Heart right ventricle (tissue), 16 donors: ENCODE data around the gene LHX4. TPM values are rescaled to one million over a fixed set of nuclear protein-coding genes. Genes with fewer than 3 reads are reported as not detected.

Experiments used
- ATAC-seq, 8 donors: fragments of 200-7000 bp; cut with Tn5 transposase; one replicate each; pipeline ENCODE4 v1.9.1; 2020; ENCODE audit warnings: mild to moderate bottlenecking in 8 of 8, moderate library complexity in 8 of 8, moderate number of reproducible peaks in 1 of 8
- DNase-seq, 2 donors: peaks; one replicate each; pipeline ENCODE4 v3.0.0-alpha.2; 2020
- H3K27ac ChIP-seq, 10 donors: fragments of 200-600 bp; sonication (generic) in 2 of 10; one replicate each; pipeline versions ENCODE4 v1.5.0 to v1.8.0; 2020 to 2022; ENCODE audit warnings: mild to moderate bottlenecking in 3 of 10
- H3K27me3 ChIP-seq, 7 donors: fragments of 200-600 bp; one replicate each; pipeline ENCODE4 v1.8.0; 2021 to 2022; ENCODE audit warnings: mild to moderate bottlenecking in 2 of 7
- H3K36me3 ChIP-seq, 9 donors: fragments of 200-600 bp; sonication (generic) in 1 of 9; one replicate each; pipeline versions ENCODE4 v1.5.0 to v1.8.0; 2020 to 2022; ENCODE audit warnings: mild to moderate bottlenecking in 2 of 9
- H3K4me1 ChIP-seq, 9 donors: fragments of 200-600 bp; sonication (generic) in 1 of 9; one replicate each; pipeline versions ENCODE4 v1.5.0 to v1.8.0; 2020 to 2022; ENCODE audit warnings: mild to moderate bottlenecking in 4 of 9
- H3K4me3 ChIP-seq, 10 donors: fragments of 200-600 bp; sonication (generic) in 2 of 10; one replicate each; pipeline versions ENCODE4 v1.5.0 to v1.8.0; 2020 to 2022; ENCODE audit warnings: mild to moderate bottlenecking in 7 of 10, moderate library complexity in 2 of 10
- H3K9me3 ChIP-seq, 11 donors: fragments of 200-600 bp in 10 of 11; sonication (generic) in 2 of 11; one replicate each; pipeline versions ENCODE4 v1.5.0 to v1.8.0; 2013 to 2022; ENCODE audit warnings: mild to moderate bottlenecking in 2 of 11, control low read depth in 1 of 11, moderate library complexity in 1 of 11
- WGBS, 2 donors: extraction: QIAGEN DNeasy Blood & Tissue Kit; methylation state at CpG; one replicate each; pipeline ENCODE4 v1.1.7; 2013; ENCODE audit warnings: inconsistent platforms in 1 of 2; 5-methylcytosine and 5-hydroxymethylcytosine counted together
- intact Hi-C, 10 donors: fragments of 100-400 bp; cut with DNase I; formaldehyde crosslinking; loops; one replicate each; pipeline versions ENCODE4 v1.11.1 to v1.14.2; 2022
- polyA plus RNA-seq, 2 donors: library from polyadenylated mRNA; stranded (reverse); fragments of 200-250 nt; gene quantifications; one replicate each; pipeline ENCODE4 v1.2.3, GENCODE V29; 2013
- total RNA-seq, 10 donors: library from RNA; stranded (reverse); fragmentation: NEBNext Ultra II Directional in 3 of 10; extraction: Animal tissue kit (Norgen Biotek cat#: 25700) in 3 of 10; gene quantifications; one replicate each; pipeline versions ENCODE4 v1.2.1 to v1.2.4, GENCODE V29; 2021 to 2023
- TF ChIP-seq, protein P1 (sequence below), 9 donors: fragments of 200-600 bp; sonication (generic) in 2 of 9; IDR thresholded peaks; one replicate each; pipeline versions ENCODE4 v1.5.0 to v1.8.0; 2021 to 2022; ENCODE audit warnings: antibody characterized with exemption in 9 of 9, mild to moderate bottlenecking in 5 of 9, moderate library complexity in 1 of 9
- donor health status: Arrhythmogenic right ventricular cardiomyopathy.
- donor health status: ischemic (EF 13 %, LVEDD 7.1; RV severe dilation, severe dysfunction).
- donor health status: healthy with polysubstance abuse.
- donor health status: DM: no; HTN: yes; CAD: no.
- donor health status: DM: no; HTN: no; CAD: no.
- donor health status: ischemic (EF 25% LVEDD 6.9; RV normal size, moderate dysfunction).
- donor health status: ischemic (EF 25% LVEDD 5.7; RV mildly dilated, moderate dysfunction).
- donor health status: healthy.
- donor health status: DM: yes; HTN: yes; CAD: no.
- donor health status: Ischemic cardiomyopathy.
- donor health status: ischemic (EF 35%, LVEDD 5.7; RV mildly dilated, moderate dysfunction).
- donor health status: nonischemic (EF 11% LVEDD 7.7; RV severe dilation, severe dysfunction).
- donor health status: DM: yes; HTN: yes; CAD: no.
- donor health status: PGD.
- donor health status: ischemic (EF 29% LVEDD 5.4; RV normal size, mild dysfunction).
- donor health status: nonischemic (EF 23%, LVEDD 6.1; RV moderate dilation, normal function).

The LHX4 gene
- total and polyA plus RNA-seq, 12 donors, result under 0.01 TPM; not detected in 11

DNA sequence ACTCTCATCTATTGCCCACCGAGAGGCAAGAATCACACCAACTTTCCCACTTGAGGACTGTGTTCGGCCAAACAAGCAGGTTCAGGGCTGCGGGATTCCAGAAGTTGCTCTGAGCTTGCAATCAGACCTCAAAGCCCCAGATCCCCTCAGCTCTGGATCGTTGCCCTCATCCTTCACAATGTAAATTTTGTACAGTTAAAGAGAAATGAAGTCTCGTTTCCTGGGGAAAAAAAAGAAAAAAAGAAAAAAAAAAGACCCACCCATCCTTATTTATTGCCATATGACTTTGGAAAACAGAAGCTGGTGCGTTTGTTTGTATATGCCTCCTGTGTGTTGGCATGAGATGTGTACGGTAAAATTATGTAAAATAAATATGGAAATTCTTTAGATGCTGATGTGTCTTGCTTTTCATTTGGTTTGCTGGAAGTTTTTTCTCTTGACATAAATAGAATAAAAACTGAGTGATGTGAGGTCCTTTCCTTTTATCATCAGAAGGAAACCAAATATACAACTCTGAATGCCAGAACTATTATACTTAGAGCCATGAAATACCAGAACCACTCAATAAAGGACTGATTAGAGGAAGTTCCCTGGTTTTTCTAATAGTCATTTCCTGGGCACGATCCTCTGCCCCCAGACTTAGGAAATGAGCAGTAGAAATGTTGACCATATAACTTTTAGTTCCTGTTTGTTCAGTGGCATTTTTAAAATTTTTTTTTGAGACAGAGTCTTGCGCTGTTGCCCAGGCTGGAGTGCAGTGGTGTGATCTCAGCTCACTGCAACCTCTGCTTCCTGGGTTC is 48.7 kb downstream of the LHX4 start:
- peaks cover 0 to 36% (median 7%) of the 10 kb centered on the region in 9 donors for H3K36me3 ChIP-seq
- peak in 7 of 8 donors; percentile 27 to 75 (median 63) for ATAC-seq

GRCh38 chr1:180279651-180280050 is 49.6 kb downstream of the LHX4 start:
- ATAC-seq, result no peak
- H3K4me3 ChIP-seq, result no peak overlapping the region

More for the DNA sequence above, 48.7 kb downstream of the LHX4 start:
- no peaks in the 10 kb centered on the region for H3K27me3 ChIP-seq
- intact Hi-C loops, result no loop called here
- TF ChIP-seq, protein P1, sequence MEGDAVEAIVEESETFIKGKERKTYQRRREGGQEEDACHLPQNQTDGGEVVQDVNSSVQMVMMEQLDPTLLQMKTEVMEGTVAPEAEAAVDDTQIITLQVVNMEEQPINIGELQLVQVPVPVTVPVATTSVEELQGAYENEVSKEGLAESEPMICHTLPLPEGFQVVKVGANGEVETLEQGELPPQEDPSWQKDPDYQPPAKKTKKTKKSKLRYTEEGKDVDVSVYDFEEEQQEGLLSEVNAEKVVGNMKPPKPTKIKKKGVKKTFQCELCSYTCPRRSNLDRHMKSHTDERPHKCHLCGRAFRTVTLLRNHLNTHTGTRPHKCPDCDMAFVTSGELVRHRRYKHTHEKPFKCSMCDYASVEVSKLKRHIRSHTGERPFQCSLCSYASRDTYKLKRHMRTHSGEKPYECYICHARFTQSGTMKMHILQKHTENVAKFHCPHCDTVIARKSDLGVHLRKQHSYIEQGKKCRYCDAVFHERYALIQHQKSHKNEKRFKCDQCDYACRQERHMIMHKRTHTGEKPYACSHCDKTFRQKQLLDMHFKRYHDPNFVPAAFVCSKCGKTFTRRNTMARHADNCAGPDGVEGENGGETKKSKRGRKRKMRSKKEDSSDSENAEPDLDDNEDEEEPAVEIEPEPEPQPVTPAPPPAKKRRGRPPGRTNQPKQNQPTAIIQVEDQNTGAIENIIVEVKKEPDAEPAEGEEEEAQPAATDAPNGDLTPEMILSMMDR (IDR thresholded peaks at IDR 0.05), result no peak
- no peak for DNase-seq
- H3K9me3 ChIP-seq, result no peaks in the 10 kb centered on the region
- WGBS, 2 donors, result 86 to 90% methylated on average over 9 of the region's 9 CpGs
- no peak overlapping the region for H3K4me3 ChIP-seq
- H3K27ac ChIP-seq, result peak overlapping the region in 3 of 10 donors; percentile 15 to 81 (median 28)
- H3K4me1 ChIP-seq, result peaks cover 0 to 34% (median 0%) of the 10 kb centered on the region in 9 donors

DNA sequence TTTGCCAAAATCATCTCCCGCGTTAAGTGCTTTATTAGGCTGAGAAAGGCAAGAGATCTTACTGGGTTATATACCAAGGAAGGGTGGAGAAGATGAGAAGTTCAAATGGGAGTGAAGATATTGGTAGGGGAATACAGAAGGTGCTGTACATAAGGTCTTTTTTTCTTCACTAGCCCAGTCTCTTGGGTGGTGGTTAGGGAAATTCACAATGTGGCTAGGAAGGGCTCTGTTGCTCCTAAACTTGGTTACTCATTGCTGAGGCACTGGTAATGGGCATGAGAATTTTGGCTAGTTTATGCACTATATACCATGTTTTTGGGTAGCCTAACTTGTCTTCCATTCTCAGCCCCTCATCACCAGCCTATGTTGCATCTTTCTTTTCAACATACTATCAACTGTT is 50.6 kb downstream of the LHX4 start:
- H3K4me1 ChIP-seq, result peaks cover 0 to 34% (median 0%) of the 10 kb centered on the region in 9 donors
- no peak overlapping the region for H3K4me3 ChIP-seq
- DNase-seq (no peak), ATAC-seq (no peak)
- intact Hi-C loops, result loop anchor here in 1 of 10 donors (10.0 kb wide), 1 partner anchor 134 kb away; no protein-coding TSS in a partner anchor
- peaks cover 0 to 41% (median 0%) of the 10 kb centered on the region in 9 donors for H3K36me3 ChIP-seq
- H3K9me3 ChIP-seq, result no peaks in the 10 kb centered on the region
- no peaks in the 10 kb centered on the region for H3K27me3 ChIP-seq
- WGBS, 2 donors, result 93 to 99% methylated on average over 2 of the region's 2 CpGs
- TF ChIP-seq, protein P1 (IDR thresholded peaks at IDR 0.05), result no peak
- H3K27ac ChIP-seq, result no peak overlapping the region

More at GRCh38 chr1:180279651-180280050, 49.6 kb downstream of the LHX4 start:
- no peaks in the 10 kb centered on the region for H3K27me3 ChIP-seq
- intact Hi-C loops, result loop anchor here in 1 of 10 donors (10.0 kb wide), 1 partner anchor 135 kb away; no protein-coding TSS in a partner anchor
- no peak for DNase-seq
- peak overlapping the region in 1 of 10 donors; percentile 81 for H3K27ac ChIP-seq
- H3K36me3 ChIP-seq, result peaks cover 0 to 39% (median 6%) of the 10 kb centered on the region in 9 donors
- TF ChIP-seq, protein P1 (IDR thresholded peaks at IDR 0.05), result no peak
- 98% methylated on average over 1 of the region's 1 CpG for WGBS, 2 donors
- peaks cover 0 to 34% (median 0%) of the 10 kb centered on the region in 9 donors for H3K4me1 ChIP-seq
- H3K9me3 ChIP-seq, result no peaks in the 10 kb centered on the region

GRCh38 chr1:180281490-180281889 is 51.4 kb downstream of the LHX4 start:
- DNase-seq, result no peak
- Histone ChIP-seq H3K36me3 (peaks cover 0 to 45% (median 0%) of the 10 kb centered on the region in 9 donors), H3K27me3 (no peaks in the 10 kb centered on the region), H3K9me3 (no peaks in the 10 kb centered on the region), H3K4me3 (no peak overlapping the region), H3K4me1 (peaks cover 0 to 31% (median 0%) of the 10 kb centered on the region in 9 donors), H3K27ac (no peak overlapping the region)
- TF ChIP-seq, protein P1 (IDR thresholded peaks at IDR 0.05), result no peak
- intact Hi-C loops, result loop anchor here in 1 of 10 donors (10.0 kb wide), 1 partner anchor 133 kb away; no protein-coding TSS in a partner anchor
- ATAC-seq, result no peak
- WGBS, 2 donors, result 97% methylated on average over 1 of the region's 1 CpG
